Renal cortical epithelial cell (primary cell): ENCODE results near the gene PALMD. TPM values are rescaled to one million over a fixed set of nuclear protein-coding genes. Genes with fewer than 3 reads are reported as not detected.

Experiments used
- total RNA-seq: library from RNA; depleted of rRNA; stranded (reverse); fragments of >200 nt; gene quantifications from 2 replicates; pipeline ENCODE4 v1.2.3, GENCODE V29; 2014

Gene PALMD
- total RNA-seq, 1 donor from 2014 or later = 0.20 TPM

Other genes with a start within 250 kb of the PALMD start
- gene FRRS1, start 120.5 kb downstream of the PALMD start, total RNA-seq = 5.0 and 7.0 TPM in 2 replicates
- 15.6 and 21.1 TPM in 2 replicates for gene AGL, start 204.2 kb downstream of the PALMD start, total RNA-seq